GM21717 (cell line): ENCODE measurements around the gene UNC50.
"Not testable (repeated sequence)": the region's sequence is repeated elsewhere in the genome, so short reads cannot be mapped to it uniquely, and the experiment has no call there.

Experiments used
- ATAC-seq: cut with Tn5 transposase; IDR thresholded peaks from one replicate; pipeline ENCODE4 v1.9.1; 2021; ENCODE audit warnings: mild to moderate bottlenecking, moderate library complexity; ENCODE audit not compliant: unreplicated experiment

UNC50 gene

DNA sequence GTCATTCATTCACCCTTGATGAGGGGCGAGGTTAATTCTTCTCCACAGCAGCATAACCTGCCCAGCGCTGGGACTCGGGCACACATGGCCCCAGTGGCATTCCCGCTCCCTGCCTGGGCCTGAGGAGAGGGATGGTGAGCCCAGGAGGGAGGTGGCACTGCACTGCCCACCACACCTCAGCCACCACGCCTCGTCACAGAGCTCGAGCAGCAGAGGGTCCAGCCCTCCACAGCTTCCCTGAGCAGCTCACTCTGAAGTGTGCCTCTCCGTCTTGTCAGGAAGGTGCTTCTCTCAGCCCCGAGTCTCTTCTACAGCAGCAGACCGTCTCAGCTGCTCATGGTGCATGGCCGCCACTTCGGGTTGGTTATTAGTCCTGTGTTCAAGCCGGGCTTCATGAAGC lies 35.0 kb upstream of the UNC50 start:
- no peak for ATAC-seq

DNA sequence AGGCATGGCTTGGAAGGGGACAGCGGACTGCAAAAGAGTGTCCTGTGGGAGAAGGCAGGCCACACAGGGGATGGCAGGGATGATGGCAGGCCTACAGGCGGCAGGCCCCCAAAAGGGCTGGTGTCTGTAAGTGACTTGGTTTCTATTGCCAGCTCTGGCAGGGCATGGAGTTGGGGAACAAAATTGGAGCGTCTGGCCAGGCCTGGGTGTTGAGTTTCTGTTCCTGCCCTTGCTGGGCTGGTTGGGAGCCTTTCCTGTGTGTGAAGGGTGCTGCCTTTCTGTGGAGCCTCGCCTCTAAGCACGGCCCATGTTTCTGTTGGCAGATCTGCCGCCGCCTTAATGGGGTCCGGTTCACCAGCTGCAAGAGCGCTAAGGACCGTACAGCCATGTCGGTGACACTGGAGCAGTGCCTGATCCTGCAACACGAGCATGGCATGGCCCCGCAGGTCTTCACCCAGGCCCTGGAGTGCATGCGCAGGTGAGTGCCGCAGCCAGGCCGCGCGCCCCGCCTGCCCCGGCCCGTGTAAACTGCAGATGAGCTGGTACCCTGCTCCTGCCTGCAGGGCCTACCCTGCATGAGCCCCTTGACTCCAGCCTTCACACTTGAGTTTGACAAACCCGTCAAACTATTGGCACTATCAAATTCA lies 31.6 kb upstream of the UNC50 start:
- no peak for ATAC-seq

DNA sequence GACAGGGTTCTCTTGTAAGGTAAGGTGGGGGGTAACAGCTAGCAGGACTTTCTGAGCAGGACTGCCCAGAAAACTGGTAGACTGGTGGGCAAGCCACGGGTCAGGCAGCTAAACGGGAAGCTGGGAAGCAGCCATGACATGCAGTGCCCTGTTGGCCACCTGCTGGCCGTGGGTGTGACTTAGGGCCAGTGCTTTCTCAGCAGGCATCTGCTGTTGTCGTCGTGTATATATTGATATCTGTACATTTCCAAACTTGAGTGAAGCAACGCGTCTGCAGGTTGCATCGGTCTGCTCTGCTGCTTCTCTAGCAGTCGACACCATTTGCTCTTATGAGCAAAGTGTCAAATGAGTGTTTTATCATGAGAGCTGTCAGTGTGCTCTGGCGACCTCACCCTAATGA lies 31.1 kb upstream of the UNC50 start:
- no peak for ATAC-seq

DNA sequence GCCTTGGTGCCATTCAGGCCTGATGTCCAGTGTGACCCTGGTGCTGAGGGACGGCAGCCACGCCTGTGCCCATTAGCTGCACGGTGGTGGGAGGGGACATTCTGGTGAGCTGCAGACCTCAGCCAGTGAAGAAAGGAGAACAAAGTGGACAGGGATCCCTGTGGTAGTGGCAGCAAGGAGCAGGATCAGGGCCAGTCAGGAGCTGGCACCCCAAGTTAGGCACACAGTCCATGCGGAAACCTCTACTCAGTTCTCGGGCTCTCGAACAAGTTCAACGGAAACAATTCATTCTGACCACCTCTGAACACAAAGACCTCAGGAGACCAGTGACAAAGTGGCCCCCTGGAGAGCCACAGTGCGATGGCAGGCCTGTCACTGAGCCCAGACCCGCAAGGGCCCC lies 30.2 kb upstream of the UNC50 start:
- no peak for ATAC-seq

DNA sequence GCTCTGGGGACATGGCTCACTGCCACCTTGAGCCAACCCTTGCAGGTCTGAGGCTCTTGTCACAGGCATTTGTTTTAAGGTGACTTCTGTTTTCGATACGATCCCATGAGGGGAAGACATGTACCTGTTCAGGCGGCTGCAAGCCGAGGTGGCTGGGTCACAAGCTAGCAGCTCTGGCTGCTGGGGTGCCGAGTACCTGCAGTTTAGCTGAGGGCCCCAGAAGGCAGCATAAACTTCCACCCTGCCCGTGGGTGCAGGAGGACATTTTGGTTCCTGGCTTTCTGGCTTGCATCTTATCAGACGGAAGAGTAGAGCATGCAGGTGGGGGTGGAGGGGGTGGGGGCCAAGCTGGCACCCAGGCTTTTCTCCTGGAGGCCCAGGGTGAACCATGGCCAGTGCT lies 28.5 kb upstream of the UNC50 start:
- no peak for ATAC-seq

DNA sequence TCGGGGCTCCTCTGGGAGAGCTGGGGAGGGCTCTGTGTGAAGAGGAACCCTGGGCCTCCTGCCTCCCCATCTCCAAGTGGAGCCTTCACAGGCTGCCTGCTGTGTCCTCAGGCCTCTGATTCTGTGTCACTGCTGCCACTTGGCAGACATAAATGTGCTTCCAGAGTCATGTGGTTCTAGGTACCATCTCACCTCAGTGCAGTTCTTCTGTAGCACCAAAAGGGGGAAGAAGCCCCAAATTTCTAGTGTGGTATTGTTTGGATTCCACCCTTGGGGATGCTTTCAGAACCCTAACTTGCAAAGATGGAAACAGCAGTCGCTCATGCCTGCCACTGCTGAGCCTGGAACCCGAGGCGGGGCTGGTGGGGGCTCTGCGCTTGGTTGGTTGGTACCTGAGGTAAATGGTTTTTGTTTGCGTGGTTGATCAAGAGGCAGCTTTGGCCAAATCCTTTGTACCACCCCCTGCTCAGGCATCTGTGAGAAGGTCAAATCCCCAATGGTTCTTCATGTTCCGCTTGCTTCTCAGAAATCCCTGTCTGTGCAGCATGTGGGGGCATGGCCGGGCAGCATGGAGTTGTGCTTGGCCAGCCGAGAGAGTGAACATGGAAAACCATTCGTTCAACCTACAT lies 27.6 kb upstream of the UNC50 start:
- no peak for ATAC-seq

DNA sequence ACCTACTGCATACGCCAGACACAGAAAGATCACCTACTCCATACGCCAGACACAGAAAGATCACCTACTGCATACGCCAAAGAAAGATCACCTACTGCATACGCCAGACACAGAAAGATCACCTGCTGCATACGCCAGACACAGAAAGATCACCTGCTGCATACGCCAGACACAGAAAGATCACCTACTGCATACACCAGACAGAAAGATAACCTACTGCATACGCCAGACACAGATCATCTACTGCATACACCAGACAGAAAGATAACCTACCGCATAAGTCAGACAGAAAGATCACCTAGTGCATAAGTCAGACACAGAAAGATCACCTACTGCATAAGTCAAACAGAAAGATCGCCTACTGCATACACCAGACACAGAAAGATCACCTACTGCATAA lies 25.9 kb upstream of the UNC50 start:
- ATAC-seq: no peak

DNA sequence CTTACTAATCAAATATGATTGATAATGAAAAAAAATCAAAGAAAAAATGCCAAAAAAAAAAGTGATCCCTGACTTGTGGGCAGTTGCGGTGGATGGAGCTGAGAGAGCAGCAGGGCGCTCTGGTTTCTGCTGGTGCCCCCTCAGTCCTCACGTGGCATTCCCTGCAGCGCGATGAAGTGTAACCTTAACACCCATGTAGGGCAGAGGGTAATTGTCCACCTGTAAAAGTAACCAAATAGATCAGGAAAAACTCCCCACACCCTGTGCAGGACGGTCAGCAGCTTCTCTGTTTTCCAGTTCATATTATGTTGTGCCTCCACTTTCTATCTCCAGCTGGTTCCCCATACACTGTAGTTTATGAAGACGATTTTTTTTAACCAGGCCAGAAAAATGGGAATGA lies 25.1 kb upstream of the UNC50 start:
- no peak for ATAC-seq

DNA sequence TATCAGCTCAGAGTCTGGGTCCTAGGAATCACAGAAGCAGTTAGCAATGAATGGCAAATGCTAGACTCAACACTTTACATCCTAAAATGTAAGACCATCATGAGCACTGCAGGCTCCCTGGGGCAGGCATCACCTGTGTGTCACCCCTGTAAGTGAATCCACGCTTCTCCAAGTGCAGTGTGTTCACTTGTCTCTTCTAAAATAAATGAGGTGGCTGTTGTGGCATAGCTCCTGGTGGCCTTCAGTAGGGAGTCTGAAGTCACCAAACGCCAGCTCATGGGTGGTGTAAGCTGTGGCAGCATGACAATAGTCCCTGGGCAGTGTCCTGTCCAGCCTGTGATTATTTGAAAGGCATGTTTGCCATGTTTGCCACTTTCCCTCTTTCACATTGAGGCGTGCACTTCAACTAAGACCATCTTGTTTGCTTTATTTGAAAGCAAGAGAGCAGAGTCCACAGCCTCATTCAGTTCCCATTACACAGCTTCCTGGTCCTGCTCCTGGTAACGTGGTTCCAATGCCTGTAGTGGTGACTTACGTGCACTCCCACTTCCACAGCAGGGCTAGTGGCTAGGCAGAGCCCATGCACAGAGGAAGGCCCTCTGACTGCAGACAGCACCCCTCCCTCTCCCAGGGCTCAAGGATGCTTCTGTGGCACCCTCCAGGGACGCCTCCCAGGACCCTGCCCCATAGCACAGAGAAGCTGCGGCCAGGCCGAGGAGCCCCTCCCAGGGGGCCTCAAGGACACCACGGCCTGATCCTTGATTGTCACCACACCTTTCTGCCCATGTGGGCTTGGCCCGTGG lies 24.4 kb upstream of the UNC50 start:
- ATAC-seq: no peak

DNA sequence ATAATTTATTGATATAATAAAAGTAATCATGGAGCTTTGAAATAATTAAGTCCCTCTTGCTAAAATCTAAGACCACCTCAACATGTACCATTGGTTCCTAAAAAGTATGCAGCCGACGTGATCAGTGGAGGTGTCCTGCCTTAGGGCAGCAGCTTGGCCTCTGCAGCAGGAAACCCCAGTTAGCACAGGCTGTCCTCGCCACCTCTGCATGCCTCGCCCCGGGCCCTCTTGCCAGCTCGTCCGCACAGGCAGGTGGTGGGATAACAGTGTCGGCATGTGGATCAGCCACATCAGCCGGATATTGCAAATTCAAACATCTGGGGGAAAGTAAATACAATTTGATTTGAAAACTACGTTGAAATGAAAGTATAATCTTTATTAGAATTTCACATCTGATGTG lies 23.0 kb upstream of the UNC50 start:
- no peak for ATAC-seq

DNA sequence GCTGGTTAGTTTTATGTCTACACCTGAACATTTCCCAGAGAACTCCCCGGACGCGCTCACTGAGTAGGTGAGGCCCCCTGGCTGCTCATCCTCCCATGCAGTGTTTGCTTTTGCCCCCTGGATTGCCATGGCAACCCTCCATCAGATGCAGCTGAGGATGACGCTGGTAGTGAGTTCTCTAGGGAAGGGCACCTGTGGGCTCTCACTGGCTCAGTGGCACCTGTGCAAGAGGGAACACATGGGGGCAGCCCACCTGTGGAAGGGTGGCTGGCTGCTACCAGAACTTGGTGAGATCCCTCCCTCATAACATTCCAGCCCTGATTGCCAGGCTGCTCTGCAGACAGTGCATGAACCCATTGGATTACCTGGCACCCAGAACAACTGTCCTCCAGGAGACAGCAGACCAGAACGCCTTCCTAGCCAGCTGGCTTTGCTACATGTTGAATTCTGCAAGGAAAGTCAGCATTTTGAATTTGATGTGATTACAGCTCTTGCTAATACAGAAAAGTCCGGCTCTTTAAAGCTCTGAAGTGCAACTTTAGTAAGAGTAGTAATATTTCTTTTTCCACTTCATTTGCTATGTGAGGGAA lies 21.7 kb upstream of the UNC50 start:
- no peak for ATAC-seq

DNA sequence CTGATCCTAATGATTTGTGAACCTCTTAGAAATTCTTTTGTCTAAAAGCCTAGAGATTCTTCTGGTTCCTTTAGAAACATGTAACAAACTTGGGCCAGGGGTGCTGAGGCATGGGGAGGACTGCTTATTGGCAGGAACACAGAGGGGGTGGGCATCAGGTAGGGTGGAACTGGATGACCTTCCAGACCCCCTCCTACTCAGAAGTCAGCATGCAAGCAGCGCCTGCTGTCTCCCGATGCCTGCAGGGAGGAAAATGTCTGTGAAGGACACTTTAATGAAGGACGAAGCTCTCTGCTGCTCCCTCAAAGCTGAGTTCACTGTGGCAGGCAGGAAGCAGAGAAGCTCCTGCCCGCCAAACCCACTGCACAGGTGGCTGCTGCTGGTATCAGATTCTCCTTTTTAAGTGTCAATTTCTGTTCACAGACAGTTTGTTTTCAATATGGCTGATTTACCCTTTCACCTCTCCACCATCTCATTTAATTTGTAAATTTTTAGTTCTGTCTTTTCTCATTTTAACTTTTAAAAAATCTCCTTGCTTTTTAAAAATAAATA lies 19.4 kb upstream of the UNC50 start:
- ATAC-seq: no peak

DNA sequence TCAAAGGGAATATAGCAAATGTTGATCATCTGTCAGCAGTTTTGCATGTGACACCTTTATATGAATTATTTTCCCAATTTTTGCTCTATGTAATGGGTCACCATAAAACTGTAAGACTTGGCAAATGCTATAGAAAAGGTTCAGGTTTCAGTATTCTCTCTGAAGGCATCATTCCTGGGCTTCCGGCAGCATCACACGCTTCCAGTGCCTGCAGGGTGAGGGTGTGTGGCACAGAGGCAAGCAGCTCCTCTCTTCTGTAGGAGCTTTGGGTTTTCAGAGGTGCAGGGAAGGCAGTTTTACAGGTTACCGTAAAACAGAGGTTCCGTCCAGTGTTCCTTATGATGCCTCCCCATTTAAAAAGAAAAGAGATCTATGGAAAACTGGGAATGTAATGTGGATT lies 18.9 kb upstream of the UNC50 start:
- no peak for ATAC-seq

DNA sequence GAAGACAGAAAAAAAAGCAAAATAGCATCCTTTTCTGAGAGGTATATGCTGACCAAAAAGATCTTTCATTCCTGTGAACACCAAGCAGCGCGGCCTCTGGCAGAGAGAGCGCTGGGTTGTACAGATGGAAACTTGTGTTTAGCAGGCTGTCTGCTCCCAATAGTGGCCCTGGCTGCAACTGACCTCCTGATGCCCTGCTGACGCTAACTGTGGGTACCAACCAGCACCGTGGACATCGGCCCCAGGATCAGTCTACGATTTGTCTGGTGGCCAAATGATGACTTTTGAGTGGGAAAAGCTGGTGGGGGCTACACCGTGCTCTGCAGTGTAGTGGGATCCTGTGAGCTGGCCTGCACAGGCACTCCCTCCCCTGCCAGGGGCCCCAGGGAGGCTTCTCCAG lies 15.8 kb upstream of the UNC50 start:
- ATAC-seq: no peak

DNA sequence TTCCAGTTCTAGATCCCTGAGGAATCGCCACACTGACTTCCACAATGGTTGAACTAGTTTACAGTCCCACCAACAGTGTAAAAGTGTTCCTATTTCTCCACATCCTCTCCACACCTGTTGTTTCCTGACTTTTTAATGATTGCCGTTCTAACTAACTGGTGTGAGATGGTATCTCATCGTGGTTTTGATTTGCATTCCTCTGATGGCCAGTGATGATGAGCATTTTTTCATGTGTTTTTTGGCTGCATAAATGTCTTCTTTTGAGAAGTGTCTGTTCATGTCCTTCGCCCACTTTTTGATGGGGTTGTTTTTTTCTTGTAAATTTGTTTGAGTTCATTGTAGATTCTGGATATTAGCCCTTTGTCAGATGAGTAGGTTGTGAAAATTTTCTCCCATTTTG lies 13.7 kb upstream of the UNC50 start:
- ATAC-seq: not testable (repeated sequence)

DNA sequence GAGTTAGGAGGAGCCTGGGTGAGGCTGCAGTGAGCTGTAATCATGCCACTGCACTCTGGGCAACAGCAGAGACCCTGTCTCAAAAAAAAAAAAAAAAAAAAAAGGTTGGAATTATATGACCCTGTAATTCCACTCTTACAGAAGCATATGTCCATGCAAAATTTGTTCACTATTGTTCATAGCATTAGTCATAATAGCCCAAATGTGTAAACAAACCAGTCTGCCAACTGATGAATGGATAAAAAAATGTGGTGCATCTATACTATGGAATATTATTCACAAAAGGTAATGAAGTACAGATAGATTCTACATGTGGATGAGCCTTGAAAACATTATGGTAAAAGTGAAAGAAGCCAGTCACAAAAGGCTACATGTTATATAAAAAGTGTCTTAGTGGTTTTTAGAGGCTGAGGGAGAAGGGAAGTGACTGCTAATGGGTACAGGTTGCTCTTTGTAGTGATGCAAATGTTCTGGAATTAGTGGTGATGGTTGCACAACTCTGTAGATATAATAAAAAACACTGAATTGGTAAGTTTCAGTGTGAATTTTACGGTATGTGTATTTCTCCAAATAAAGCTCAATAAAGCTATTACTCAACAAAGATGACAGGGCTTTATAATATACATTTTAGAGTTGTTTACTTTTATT lies 9.5 kb upstream of the UNC50 start:
- ATAC-seq: no peak

DNA sequence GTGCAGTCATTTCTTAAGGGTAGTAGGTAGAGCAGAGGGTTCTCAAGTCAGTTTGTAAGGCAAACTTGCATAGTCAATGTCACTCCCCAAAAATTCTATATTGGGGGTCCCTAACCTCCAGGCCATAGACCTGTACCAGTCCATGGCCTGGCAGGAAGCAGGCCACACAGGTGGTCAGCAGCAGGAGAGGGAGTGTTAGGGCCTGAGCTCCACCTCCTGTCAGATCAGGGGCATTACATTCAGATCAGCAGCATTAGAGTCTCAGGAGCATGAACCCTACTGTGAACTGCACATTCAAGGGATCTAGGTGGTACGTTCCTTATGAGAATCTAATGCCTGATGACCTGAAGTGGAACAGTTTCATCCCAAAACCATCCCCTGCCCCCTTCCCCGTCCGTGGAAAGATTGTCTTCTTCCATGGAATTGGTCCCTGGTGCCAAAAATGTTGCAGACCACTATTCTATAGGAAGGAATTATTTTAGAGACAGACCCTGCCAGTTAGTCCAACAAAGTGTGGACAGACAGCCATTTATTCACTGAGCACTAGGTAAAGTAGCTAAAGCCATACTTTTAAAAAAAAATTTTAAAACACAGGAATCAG lies 6.8 kb upstream of the UNC50 start:
- ATAC-seq: no peak

DNA sequence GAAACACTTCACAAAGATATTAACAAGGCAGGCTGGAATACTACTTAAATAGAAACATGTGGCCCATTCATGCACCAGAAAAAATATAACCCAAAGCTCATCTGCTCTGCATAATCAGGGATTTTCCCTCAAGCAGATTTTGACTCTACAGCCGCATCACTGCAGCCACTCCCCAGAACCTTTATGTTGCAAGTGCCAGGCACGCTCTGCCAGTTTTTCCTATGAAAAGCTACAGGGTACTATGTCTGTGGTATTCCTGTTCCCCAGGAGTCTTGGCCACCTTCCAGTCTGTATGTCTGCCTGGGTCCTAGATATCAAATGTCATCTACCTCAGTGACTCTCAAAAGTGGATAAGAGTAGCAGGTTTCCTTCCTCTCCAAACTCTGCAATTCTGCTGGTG lies 3.8 kb upstream of the UNC50 start:
- ATAC-seq: no peak

DNA sequence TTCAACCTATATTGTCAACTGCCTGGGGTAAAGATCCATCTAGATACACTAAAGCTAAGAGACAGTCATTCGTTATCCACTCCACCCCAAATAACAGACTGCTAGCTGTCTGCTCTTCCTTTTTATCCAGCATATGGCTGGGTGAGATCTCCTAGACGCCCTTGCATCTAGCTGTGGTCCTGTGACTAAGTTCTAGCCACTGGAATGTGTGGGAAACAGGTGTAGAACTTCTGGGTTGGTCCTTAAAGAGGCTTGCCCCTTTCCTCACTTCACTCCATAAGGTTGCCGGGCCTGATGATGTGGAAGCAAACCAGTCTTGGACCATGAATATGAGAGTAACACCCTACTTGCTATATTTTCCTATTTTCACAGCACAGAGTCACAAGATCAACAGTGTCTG lies 3.3 kb upstream of the UNC50 start:
- ATAC-seq: no peak

DNA sequence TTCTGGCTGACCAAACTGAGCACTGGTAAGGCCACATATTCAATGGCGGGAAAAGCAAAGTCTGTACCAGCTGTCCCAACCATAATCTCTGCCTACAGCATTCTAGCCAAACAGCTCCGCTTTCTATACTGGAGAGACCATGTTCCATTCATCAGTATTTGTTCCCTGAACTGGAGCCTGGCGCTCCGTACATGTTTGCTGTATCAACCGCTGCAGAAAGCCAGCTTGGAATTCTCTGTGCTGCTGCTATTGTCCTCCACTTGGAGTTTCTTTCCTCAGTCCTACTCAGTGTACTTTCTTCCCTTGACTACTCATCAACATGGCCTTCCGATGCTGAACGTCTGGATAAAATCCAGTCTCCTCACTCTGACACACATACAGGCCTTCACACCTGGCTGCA lies 2.0 kb upstream of the UNC50 start:
- ATAC-seq: no peak

DNA sequence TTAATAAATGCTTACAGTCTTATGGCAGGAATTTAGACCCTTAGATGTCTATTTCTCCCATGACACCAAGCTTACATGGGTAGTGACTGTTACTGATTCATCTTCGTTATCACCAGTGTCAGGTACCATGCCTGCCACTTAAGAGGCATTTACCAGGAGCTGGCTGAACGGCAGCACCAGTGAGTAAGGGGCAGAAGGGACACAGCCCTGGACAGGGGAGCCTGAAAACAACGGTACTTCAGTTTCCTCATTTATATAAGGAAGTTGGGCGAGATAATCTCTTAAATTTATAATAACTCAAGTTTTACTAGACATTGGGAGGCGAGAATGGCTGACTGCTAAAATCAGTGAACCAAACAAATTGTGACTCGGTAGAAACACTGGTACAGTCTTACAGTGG lies 1.3 kb upstream of the UNC50 start:
- no peak for ATAC-seq
